H1 (cell line): ENCODE measurements around the gene VPS35L. TPM values are rescaled to one million over a fixed set of nuclear protein-coding genes. Genes with fewer than 3 reads are reported as not detected.

ENCODE experiments used
- CTCF ChIA-PET: fragments of 300-600 bp; sonication (Branson Sonifier 250); formaldehyde crosslinking; loops from one replicate; lab custom pipeline; 2021; ENCODE audit not compliant: partially characterized antibody; lab: Charles Lee
- POLR2A ChIA-PET: fragments of 300-600 bp; sonication (Branson Sonifier 250); formaldehyde crosslinking; loops from one replicate; lab custom pipeline; 2021; ENCODE audit warnings: inconsistent platforms; ENCODE audit not compliant: partially characterized antibody; lab: Charles Lee
- DNase-seq, 2 experiments: peaks; one replicate each; pipeline versions ENCODE4 v3.0.0 to v3.0.0-alpha.2; 2010 to 2022; ENCODE audit warnings: low spot score in 2 of 2, low read depth in 1 of 2, mixed read lengths in 1 of 2
- FAIRE-seq: peaks from 2 replicates; lab custom pipeline; 2011; peaks lifted over from hg19 to GRCh38; lab: Jason Lieb, UNC
- H2AFZ ChIP-seq: 2 replicates; pipeline ENCODE4 v1.8.1; 2012; ENCODE audit warnings: low read length, inconsistent platforms
- H2AK5ac ChIP-seq: 2 replicates; pipeline ENCODE4 v1.6.1; 2013; ENCODE audit warnings: low read depth, low read length
- H2BK120ac ChIP-seq: replicated peaks from 2 replicates; pipeline ENCODE3; 2013; ENCODE audit warnings: low read depth, low read length, inconsistent platforms
- H2BK12ac ChIP-seq: 2 replicates; pipeline ENCODE4 v1.6.1; 2013; ENCODE audit warnings: low read depth, low read length
- H2BK15ac ChIP-seq: 2 replicates; pipeline ENCODE4 v1.6.1; 2013; ENCODE audit warnings: low read length
- H2BK20ac ChIP-seq: 2 replicates; pipeline ENCODE4 v1.6.1; 2013; ENCODE audit warnings: low read length
- H2BK5ac ChIP-seq: 2 replicates; pipeline ENCODE4 v1.6.1; 2013; ENCODE audit warnings: low read depth, low read length
- H3K14ac ChIP-seq: 2 replicates; pipeline ENCODE4 v1.6.1; 2013; ENCODE audit warnings: inconsistent platforms; ENCODE audit not compliant: insufficient read length
- H3K18ac ChIP-seq: 2 replicates; pipeline ENCODE4 v1.6.1; 2013; ENCODE audit warnings: low read length; ENCODE audit errors: extremely low read depth
- H3K23ac ChIP-seq: 2 replicates; pipeline ENCODE4 v1.6.1; 2013; ENCODE audit warnings: inconsistent platforms; ENCODE audit not compliant: insufficient read length
- H3K23me2 ChIP-seq: 2 replicates; pipeline ENCODE4 v1.6.1; 2013; ENCODE audit warnings: low read depth, low read length
- H3K27ac ChIP-seq: 2 replicates; pipeline ENCODE4 v1.6.1; 2011; ENCODE audit warnings: low read depth, low read length, inconsistent platforms
- H3K27me3 ChIP-seq, 4 experiments: replicated peaks in 1 of 4; 1 replicate in 1 of 4; 2 replicates in 3 of 4; pipeline versions ENCODE4 v1.6.1 to v1.8.1; 2011 to 2013; ENCODE audit warnings: low read length in 3 of 4, mild to moderate bottlenecking in 3 of 4, inconsistent platforms in 2 of 4, mixed read lengths in 2 of 4, moderate library complexity in 1 of 4; ENCODE audit not compliant: control insufficient read depth in 3 of 4, insufficient read depth in 3 of 4; ENCODE audit errors: extremely low read depth in 1 of 4
- H3K36me3 ChIP-seq, 4 experiments: 2 replicates each; pipeline versions ENCODE4 v1.6.1 to v1.8.1; 2011 to 2013; ENCODE audit warnings: mild to moderate bottlenecking in 4 of 4, low read length in 3 of 4, moderate library complexity in 2 of 4, control low read depth in 1 of 4, inconsistent platforms in 1 of 4; ENCODE audit not compliant: insufficient read depth in 4 of 4, control insufficient read depth in 2 of 4
- H3K4ac ChIP-seq: replicated peaks from 2 replicates; pipeline ENCODE3; 2013; ENCODE audit warnings: low read length, low read depth, mixed read lengths, inconsistent platforms; ENCODE audit not compliant: insufficient read length
- H3K4me1 ChIP-seq, 4 experiments: replicated peaks in 1 of 4; 1 replicate in 1 of 4; 2 replicates in 3 of 4; pipeline versions ENCODE4 v1.6.1 to v1.8.1; 2011 to 2013; ENCODE audit warnings: low read length in 3 of 4, inconsistent platforms in 2 of 4, mixed read lengths in 1 of 4; ENCODE audit not compliant: insufficient read depth in 4 of 4, control insufficient read depth in 3 of 4
- H3K4me2 ChIP-seq, 2 experiments: 2 replicates each; pipeline versions ENCODE4 v1.6.1 to v1.8.1; 2011 to 2013; ENCODE audit warnings: low read depth in 2 of 2, low read length in 2 of 2, control low read depth in 1 of 2, inconsistent platforms in 1 of 2, mild to moderate bottlenecking in 1 of 2; ENCODE audit not compliant: insufficient read depth in 1 of 2
- H3K4me3 ChIP-seq, 4 experiments: fragments of 200-600, 300-600 bp in 1 of 4; sonication (generic), shearing (Covaris generic), sonication (Bioruptor Twin) in 1 of 4; 2 replicates each; pipeline versions ENCODE4 v1.5.1 to v1.8.1; 2011 to 2016; ENCODE audit warnings: low read length in 4 of 4, low read depth in 3 of 4, control low read depth in 2 of 4, inconsistent platforms in 2 of 4, mild to moderate bottlenecking in 2 of 4, mixed read lengths in 1 of 4, moderate library complexity in 1 of 4; ENCODE audit not compliant: insufficient read depth in 2 of 4; ENCODE audit errors: extremely low read depth in 1 of 4
- H3K56ac ChIP-seq: replicated peaks from 2 replicates; pipeline ENCODE3; 2013; ENCODE audit warnings: low read depth, mild to moderate bottlenecking, mixed read lengths, low read length, inconsistent platforms; ENCODE audit not compliant: insufficient read length
- H3K79me1 ChIP-seq: 2 replicates; pipeline ENCODE4 v1.6.1; 2013; ENCODE audit warnings: low read depth, low read length, control low read depth
- H3K79me2 ChIP-seq, 2 experiments: 2 replicates each; pipeline versions ENCODE4 v1.6.1 to v1.8.1; 2012 to 2013; ENCODE audit warnings: low read length in 2 of 2, mild to moderate bottlenecking in 2 of 2, inconsistent platforms in 1 of 2; ENCODE audit not compliant: insufficient read depth in 2 of 2, control insufficient read depth in 1 of 2
- H3K9ac ChIP-seq, 4 experiments: replicated peaks in 1 of 4; 1 replicate in 1 of 4; 2 replicates in 3 of 4; pipeline versions ENCODE4 v1.6.1 to v1.8.1; 2011 to 2013; ENCODE audit warnings: low read depth in 3 of 4, low read length in 3 of 4, control low read depth in 2 of 4, mild to moderate bottlenecking in 2 of 4, moderate library complexity in 2 of 4, inconsistent platforms in 1 of 4; ENCODE audit errors: extremely low read depth in 1 of 4
- H3K9me3 ChIP-seq, 2 experiments: 2 replicates each; pipeline versions ENCODE4 v1.6.1 to v1.8.1; 2012 to 2013; ENCODE audit warnings: mild to moderate bottlenecking in 2 of 2, moderate library complexity in 2 of 2, control low read depth in 1 of 2, inconsistent platforms in 1 of 2, low read depth in 1 of 2, low read length in 1 of 2, mixed read lengths in 1 of 2; ENCODE audit not compliant: insufficient read depth in 2 of 2
- H4K20me1 ChIP-seq, 2 experiments: replicated peaks in 1 of 2; 2 replicates each; pipeline versions ENCODE3 to v1.8.1; 2011 to 2013; ENCODE audit warnings: inconsistent platforms in 2 of 2, low read length in 2 of 2, mild to moderate bottlenecking in 1 of 2; ENCODE audit not compliant: insufficient read depth in 2 of 2, control insufficient read depth in 1 of 2
- H4K5ac ChIP-seq: 2 replicates; pipeline ENCODE4 v1.6.1; 2013; ENCODE audit warnings: low read length, low read depth, mixed read lengths, inconsistent platforms; ENCODE audit not compliant: insufficient read length
- H4K8ac ChIP-seq: 2 replicates; pipeline ENCODE4 v1.8.0; 2013; ENCODE audit warnings: mild to moderate bottlenecking, moderate library complexity, low read length, inconsistent platforms; ENCODE audit not compliant: insufficient read depth; ENCODE audit errors: extremely low read depth
- H4K91ac ChIP-seq: replicated peaks from 2 replicates; pipeline ENCODE3; 2013; ENCODE audit warnings: low read length, mixed read lengths, inconsistent platforms; ENCODE audit not compliant: insufficient read length
- EGR1 ChIP-seq: IDR thresholded peaks from 2 replicates; pipeline ENCODE4 v1.6.1; 2011; ENCODE audit warnings: low read depth, low read length, borderline replicate concordance
- EZH2 ChIP-seq: fragments of 200-600 bp; sonication (generic); IDR thresholded peaks from 2 replicates; pipeline ENCODE4 v1.7.1; 2012; ENCODE audit warnings: low read depth, mild to moderate bottlenecking, moderate library complexity, low read length, inconsistent platforms; ENCODE audit not compliant: severe bottlenecking
- HDAC2 ChIP-seq, 2 experiments: fragments of 300-600 bp in 1 of 2; sonication (generic) in 1 of 2; IDR thresholded peaks; 2 replicates each; pipeline ENCODE4 v1.6.1; 2011 to 2012; ENCODE audit warnings: low read depth in 2 of 2, low read length in 2 of 2, mild to moderate bottlenecking in 2 of 2, moderate library complexity in 2 of 2, borderline replicate concordance in 1 of 2, inconsistent platforms in 1 of 2
- JUN ChIP-seq: IDR thresholded peaks from 2 replicates; pipeline ENCODE4 v1.6.1; 2011; ENCODE audit warnings: low read depth, mild to moderate bottlenecking, improper control_type of control experiment, low read length
- KDM4A ChIP-seq: IDR thresholded peaks from one replicate; pipeline ENCODE4 v1.7.1; 2012; ENCODE audit warnings: low read depth, mild to moderate bottlenecking, moderate library complexity, low read length, inconsistent platforms; ENCODE audit not compliant: severe bottlenecking
- KDM5A ChIP-seq: fragments of 200-600 bp; IDR thresholded peaks from 2 replicates; pipeline ENCODE4 v1.7.1; 2012; ENCODE audit warnings: mild to moderate bottlenecking, low read length, inconsistent platforms, mixed read lengths
- NANOG ChIP-seq: IDR thresholded peaks from 2 replicates; pipeline ENCODE4 v1.6.1; 2011; ENCODE audit warnings: low read length, low read depth, mild to moderate bottlenecking, inconsistent platforms; ENCODE audit not compliant: insufficient read depth, poor library complexity, severe bottlenecking
- POLR2AphosphoS5 ChIP-seq: IDR thresholded peaks from 2 replicates; pipeline ENCODE4 v1.6.1; 2011; ENCODE audit warnings: low read depth, low read length
- RBBP5 ChIP-seq: IDR thresholded peaks from 2 replicates; pipeline ENCODE4 v1.7.1; 2012; ENCODE audit warnings: low read depth, mild to moderate bottlenecking, inconsistent platforms, low read length, moderate library complexity, borderline replicate concordance
- SIRT6 ChIP-seq: IDR thresholded peaks from one replicate; pipeline ENCODE4 v1.7.1; 2012; ENCODE audit warnings: low read length, inconsistent platforms
- TBP ChIP-seq: IDR thresholded peaks from 2 replicates; pipeline ENCODE4 v1.6.1; 2011; ENCODE audit warnings: low read depth, low read length, improper control_type of control experiment
- TEAD4 ChIP-seq: IDR thresholded peaks from 2 replicates; pipeline ENCODE4 v1.6.1; 2012; ENCODE audit warnings: low read depth, low read length, inconsistent platforms, mixed read lengths
- USF2 ChIP-seq: IDR thresholded peaks from 2 replicates; pipeline ENCODE4 v1.6.1; 2011; ENCODE audit warnings: low read length, improper control_type of control experiment
- WGBS, 2 experiments: shearing (Covaris generic) in 1 of 2; methylation state at CpG; one replicate each; pipeline versions ENCODE4 v1.1.6 to v1.1.7; 2013 to 2015; ENCODE audit warnings: low lambda C conversion rate in 2 of 2, mixed read lengths in 2 of 2, inconsistent platforms in 1 of 2, low coverage in 1 of 2, missing lambda C conversion rate in 1 of 2; ENCODE audit not compliant: insufficient replicate concordance in 2 of 2, insufficient coverage in 1 of 2, insufficient read length in 1 of 2; ENCODE audit errors: extremely low coverage in 1 of 2, missing lambda C conversion rate in 1 of 2; 5-methylcytosine and 5-hydroxymethylcytosine counted together
- polyA plus RNA-seq, 7 experiments: library from polyadenylated mRNA; depleted of rRNA in 3 of 7; stranded (reverse) in 5 of 7; unstranded in 2 of 7; fragments of >200 nt in 5 of 7; fragments of 200-250 nt in 2 of 7; gene quantifications; 1 replicate in 5 of 7; 2 replicates in 1 of 7; 4 replicates in 1 of 7; pipeline versions ENCODE4 v1.2.1 to v1.2.3, GENCODE V29; 2011 to 2013; ENCODE audit warnings: missing spikeins in 2 of 7, mixed read lengths in 2 of 7
- total RNA-seq: library from RNA; stranded (reverse); fragmentation: NEBNext Ultra II Directional; extraction: Animal tissue kit (Norgen Biotek cat#: 25700); gene quantifications from 2 replicates; pipeline ENCODE4 v1.2.1, GENCODE V29; 2021

The VPS35L gene
- total and polyA plus RNA-seq, 2 of the 8 experiments (the other 6 are each of a cell fraction or from before 2014, with no cell fraction given) = 31.5 to 57.1 TPM

GRCh38 chr16:19674485-19674884 lies 119.0 kb downstream of the VPS35L start:
- Histone ChIP-seq H2BK20ac (no peak overlapping the region), H3K4me3 (no peak overlapping the region), H3K4ac (no peak overlapping the region), H3K79me1 (no peaks in the 10 kb centered on the region), H2BK120ac (no peak overlapping the region), H3K4me2 (no peak overlapping the region), H2BK5ac (no peak overlapping the region), H3K9me3 (no peaks in the 10 kb centered on the region), H3K23me2 (no peaks in the 10 kb centered on the region), H2AK5ac (no peak overlapping the region), H4K8ac (no peak overlapping the region), H3K27ac (no peak overlapping the region), H3K79me2 (no peaks in the 10 kb centered on the region), H4K91ac (no peak overlapping the region), H3K27me3 (no peaks in the 10 kb centered on the region), H3K14ac (no peak overlapping the region), H3K9ac (no peak overlapping the region), H2BK15ac (no peak overlapping the region), H2BK12ac (no peak overlapping the region), H3K18ac (no peak overlapping the region), H3K4me1 (no peaks in the 10 kb centered on the region), H3K36me3 (peaks cover 0 to 8% (median 1%) of the 10 kb centered on the region in 4 experiments; a peak in 5 of 8 replicates), H4K5ac (no peak overlapping the region), H2AFZ (no peak overlapping the region), H3K56ac (no peak overlapping the region), H3K23ac (no peak overlapping the region), H4K20me1 (no peaks in the 10 kb centered on the region)
- DNase-seq = no peak
- WGBS, 2 experiments = 97% methylated on average over 5 of the region's 5 CpGs; no CpG with 5 or more reads in 1 of the 2 experiments
- POLR2A ChIA-PET = interaction anchor here (1.1 to 1.5 kb wide), 2 partner anchors 25 to 36 kb away, joined by 3 to 4 read pairs; no protein-coding TSS in a partner anchor
- CTCF ChIA-PET = interaction anchor here (0.9 to 1.1 kb wide), 3 partner anchors 14 to 224 kb away, joined by 3 to 5 read pairs (median 4); no protein-coding TSS in a partner anchor
- no peak for FAIRE-seq
- no peak for TF ChIP-seq POLR2AphosphoS5
- no peak for TF ChIP-seq KDM5A
- no peak for TF ChIP-seq EZH2
- TF ChIP-seq HDAC2 (IDR thresholded peaks at IDR 0.05; ENCODE audit: borderline replicate concordance in 1 of 2, low read depth in 2 of 2, low read length in 2 of 2) = no peak
- TF ChIP-seq TEAD4 = no peak
- TF ChIP-seq RBBP5 = no peak
- TF ChIP-seq SIRT6 = no peak
- TF ChIP-seq TBP = no peak
- no peak for TF ChIP-seq EGR1
- no peak for TF ChIP-seq NANOG
- TF ChIP-seq JUN = no peak
- TF ChIP-seq USF2 = no peak
- TF ChIP-seq KDM4A = no peak
